NB4 (cell line): ENCODE measurements around the gene FAM81A.
"Not testable (repeated sequence)": the region's sequence is repeated elsewhere in the genome, so short reads cannot be mapped to it uniquely, and the experiment has no call there.

Experiments
- DNase-seq: peaks from one replicate; pipeline ENCODE4 v3.0.0; 2010; ENCODE audit warnings: low read depth
- H3K4me3 ChIP-seq: one replicate; pipeline ENCODE4 v1.5.1; 2011; ENCODE audit warnings: mild to moderate bottlenecking, low read depth, low read length, moderate library complexity
- CTCF ChIP-seq: IDR thresholded peaks from one replicate; pipeline ENCODE4 v1.5.1; 2012; ENCODE audit warnings: low read depth, low read length
- MAX ChIP-seq: IDR thresholded peaks from 2 replicates; pipeline ENCODE4 v1.6.1; 2011; ENCODE audit warnings: low read depth, low read length
- MYC ChIP-seq: IDR thresholded peaks from 2 replicates; pipeline ENCODE4 v1.6.1; 2011; ENCODE audit warnings: low read depth, low read length
- POLR2A ChIP-seq: IDR thresholded peaks from 2 replicates; pipeline ENCODE4 v1.6.1; 2011; ENCODE audit warnings: mild to moderate bottlenecking; ENCODE audit not compliant: insufficient read length; ENCODE audit errors: extremely low read depth

The FAM81A gene

GRCh38 chr15:59456114-59456513, 18.1 kb downstream of the FAM81A start:
- TF ChIP-seq POLR2A (no peak), CTCF (no peak), MYC (no peak), MAX (no peak)
- no peak for DNase-seq
- no peak overlapping the region for H3K4me3 ChIP-seq

GRCh38 chr15:59457103-59457502, 19.1 kb downstream of the FAM81A start:
- DNase-seq = no peak
- TF ChIP-seq POLR2A (no peak), MAX (no peak), MYC (no peak), CTCF (no peak)
- H3K4me3 ChIP-seq = no peak overlapping the region

- H3K4me3 ChIP-seq = no peak overlapping the region
- TF ChIP-seq POLR2A (no peak), MYC (no peak), CTCF (no peak), MAX (no peak)
- DNase-seq = no peak
Measured at GRCh38 chr15:59461521-59461920, 23.5 kb downstream of the FAM81A start.

GRCh38 chr15:59473226-59473625, 35.2 kb downstream of the FAM81A start:
- TF ChIP-seq CTCF (no peak), MAX (no peak), MYC (no peak), POLR2A (no peak)
- no peak overlapping the region for H3K4me3 ChIP-seq
- DNase-seq = no peak

GRCh38 chr15:59475161-59475560, 37.2 kb downstream of the FAM81A start:
- not testable (repeated sequence) for H3K4me3 ChIP-seq, DNase-seq

GRCh38 chr15:59484399-59484798, 46.4 kb downstream of the FAM81A start:
- no peak for TF ChIP-seq CTCF
- no peak for TF ChIP-seq MAX
- TF ChIP-seq MYC = no peak
- TF ChIP-seq POLR2A = no peak
- H3K4me3 ChIP-seq = no peak overlapping the region
- DNase-seq = no peak
